HepG2 (cell line): Measurements from ENCODE around the gene RNF183. TPM values are rescaled to one million over a fixed set of nuclear protein-coding genes. Genes with fewer than 3 reads are reported as not detected.
A peak's percentile ranks its signal among the peaks of the same experiment; 100 is the strongest.

ENCODE experiments used
- ATRX ChIP-seq: sonication (generic); formaldehyde crosslinking; IDR thresholded peaks from 2 replicates; pipeline ENCODE4 v1.4.0; 2020; ENCODE audit warnings: missing genetic modification reagents, borderline replicate concordance
- BCL3 ChIP-seq: sonication (generic); formaldehyde crosslinking; IDR thresholded peaks from 2 replicates; pipeline ENCODE4 v1.5.1; 2020; ENCODE audit warnings: mild to moderate bottlenecking, missing genetic modification reagents, moderate library complexity
- BRCA1 ChIP-seq: sonication (generic); formaldehyde crosslinking; IDR thresholded peaks from 2 replicates; pipeline ENCODE4 v1.4.0; 2020; ENCODE audit warnings: missing genetic modification reagents
- CHD4 ChIP-seq: fragments of 200-600 bp; sonication (generic); IDR thresholded peaks from 2 replicates; pipeline ENCODE4 v1.7.0; 2017; ENCODE audit warnings: mild to moderate bottlenecking, low read length, borderline replicate concordance
- DRAP1 ChIP-seq: IDR thresholded peaks from 2 replicates; pipeline ENCODE4 v1.6.1; 2016; ENCODE audit warnings: missing genetic modification reagents, missing compliant biosample characterization
- GATAD1 ChIP-seq: IDR thresholded peaks from 2 replicates; pipeline ENCODE4 v1.6.1; 2016; ENCODE audit warnings: missing genetic modification reagents, missing compliant biosample characterization
- KLF16 ChIP-seq, 2 experiments: sonication (generic) in 1 of 2; formaldehyde crosslinking in 1 of 2; IDR thresholded peaks; 2 replicates each; pipeline versions ENCODE4 v1.6.1 to v1.8.0; 2016 to 2023; ENCODE audit warnings: missing genetic modification reagents in 2 of 2, missing compliant biosample characterization in 1 of 2
- RFXANK ChIP-seq: IDR thresholded peaks from 2 replicates; pipeline ENCODE4 v1.6.1; 2016
- SOX5 ChIP-seq: IDR thresholded peaks from 2 replicates; pipeline ENCODE4 v1.6.1; 2016; ENCODE audit warnings: borderline replicate concordance
- ZBTB14 ChIP-seq: sonication (generic); formaldehyde crosslinking; IDR thresholded peaks from 2 replicates; pipeline ENCODE4 v1.4.0; 2020; ENCODE audit warnings: missing genetic modification reagents
- ZNF281 ChIP-seq: sonication (generic); formaldehyde crosslinking; IDR thresholded peaks from 2 replicates; pipeline ENCODE4 v1.4.0; 2020; ENCODE audit warnings: missing genetic modification reagents, borderline replicate concordance
- ZNF318 ChIP-seq: sonication (generic); formaldehyde crosslinking; IDR thresholded peaks from 2 replicates; pipeline ENCODE4 v1.4.0; 2020; ENCODE audit warnings: mild to moderate bottlenecking, missing genetic modification reagents
- polyA plus RNA-seq, 8 experiments: library from polyadenylated mRNA; depleted of rRNA in 3 of 8; stranded (reverse) in 7 of 8; unstranded in 1 of 8; fragments of >200 nt; fragmentation: Illumina TruSeq in 4 of 8; extraction: Trizol in 4 of 8; gene quantifications; 2 replicates each; pipeline versions ENCODE4 v1.2.1 to v1.2.3, GENCODE V29; 2011 to 2016; ENCODE audit warnings: low read depth in 4 of 8, missing spikeins in 1 of 8, mixed read lengths in 1 of 8; ENCODE audit not compliant: insufficient read depth in 1 of 8
- total RNA-seq, 5 experiments: library from RNA; depleted of rRNA; stranded (reverse); fragments of >200 nt; fragmentation: Illumina TruSeq; extraction: Trizol; gene quantifications; 2 replicates each; pipeline ENCODE4 v1.2.3, GENCODE V29; 2016; ENCODE audit warnings: low read depth in 1 of 5

The RNF183 gene
- total and polyA plus RNA-seq, 2 of the 13 experiments (the other 11 are each of a cell fraction or from before 2014, with no cell fraction given), result 0.13 to 6.5 TPM

- TF ChIP-seq GATAD1 (CRISPR knock-in tag) (0 out of 2 replicates have a peak, but pooled peaks have one; percentile 27), ZBTB14 (CRISPR knock-in tag) (no peak), ZNF281 (CRISPR knock-in tag) (no peak), BCL3 (0 out of 2 replicates have a peak, but pooled peaks have one; percentile 24), CHD4 (no peak), ATRX (CRISPR knock-in tag) (no peak), ZNF318 (CRISPR knock-in tag) (no peak), SOX5 (CRISPR knock-in tag) (no peak), KLF16 (CRISPR knock-in tag; IDR thresholded peaks at IDR 0.05) (peak in 1 of 2 experiments; percentile 36; a peak in 1 of 4 replicates), RFXANK (no peak), DRAP1 (no peak), BRCA1 (CRISPR knock-in tag) (no peak)
Measured at GRCh38 chr9:113274474-113275156, 28.6 kb downstream of the RNF183 start (continued).
